Right renal cortex interstitium (tissue), 3 donors: Measurements from ENCODE around the gene AGPAT3. TPM values are rescaled to one million over a fixed set of nuclear protein-coding genes. Genes with fewer than 3 reads are reported as not detected.
"Not testable (repeated sequence)": the region's sequence is repeated elsewhere in the genome, so short reads cannot be mapped to it uniquely, and the experiment has no call there.

Source experiments
- DNase-seq, 3 donors: peaks; one replicate each; pipeline ENCODE4 v3.0.0-alpha.2; 2013; ENCODE audit warnings: low read depth in 3 of 3, low spot score in 2 of 3
- polyA plus RNA-seq, 3 donors: library from polyadenylated mRNA; unstranded; fragments of 120-200 nt; gene quantifications; one replicate each; pipeline ENCODE4 v1.2.1, GENCODE V29; 2013; ENCODE audit not compliant: insufficient read length in 3 of 3

Gene AGPAT3
- polyA plus RNA-seq, 3 donors: 45.5 to 61.4 (median 52.8) TPM

DNA sequence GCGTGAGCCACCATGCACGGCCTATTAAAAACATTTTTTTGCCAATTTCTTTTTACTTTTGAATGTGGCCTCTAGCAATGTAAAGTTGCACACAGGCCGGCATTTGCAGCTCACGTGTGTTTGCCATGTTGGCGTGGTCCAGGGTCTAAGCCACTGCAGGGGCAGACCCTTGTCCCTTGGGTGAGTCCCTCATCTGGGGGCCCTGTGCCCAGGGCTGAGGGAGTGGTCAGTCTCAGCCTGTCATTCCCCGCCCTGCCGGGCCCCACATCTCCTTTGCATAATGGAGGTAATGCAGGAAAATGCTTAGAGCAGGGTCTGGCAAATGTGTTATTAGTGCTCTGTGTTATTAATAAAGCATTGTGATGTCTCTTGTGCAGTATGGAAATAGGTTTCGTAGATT, 16.9 kb downstream of the AGPAT3 start:
- DNase-seq: no peak

- no peak for DNase-seq
These were observed 18.0 kb downstream of the AGPAT3 start for GRCh38 chr21:43882952-43883545.

DNA sequence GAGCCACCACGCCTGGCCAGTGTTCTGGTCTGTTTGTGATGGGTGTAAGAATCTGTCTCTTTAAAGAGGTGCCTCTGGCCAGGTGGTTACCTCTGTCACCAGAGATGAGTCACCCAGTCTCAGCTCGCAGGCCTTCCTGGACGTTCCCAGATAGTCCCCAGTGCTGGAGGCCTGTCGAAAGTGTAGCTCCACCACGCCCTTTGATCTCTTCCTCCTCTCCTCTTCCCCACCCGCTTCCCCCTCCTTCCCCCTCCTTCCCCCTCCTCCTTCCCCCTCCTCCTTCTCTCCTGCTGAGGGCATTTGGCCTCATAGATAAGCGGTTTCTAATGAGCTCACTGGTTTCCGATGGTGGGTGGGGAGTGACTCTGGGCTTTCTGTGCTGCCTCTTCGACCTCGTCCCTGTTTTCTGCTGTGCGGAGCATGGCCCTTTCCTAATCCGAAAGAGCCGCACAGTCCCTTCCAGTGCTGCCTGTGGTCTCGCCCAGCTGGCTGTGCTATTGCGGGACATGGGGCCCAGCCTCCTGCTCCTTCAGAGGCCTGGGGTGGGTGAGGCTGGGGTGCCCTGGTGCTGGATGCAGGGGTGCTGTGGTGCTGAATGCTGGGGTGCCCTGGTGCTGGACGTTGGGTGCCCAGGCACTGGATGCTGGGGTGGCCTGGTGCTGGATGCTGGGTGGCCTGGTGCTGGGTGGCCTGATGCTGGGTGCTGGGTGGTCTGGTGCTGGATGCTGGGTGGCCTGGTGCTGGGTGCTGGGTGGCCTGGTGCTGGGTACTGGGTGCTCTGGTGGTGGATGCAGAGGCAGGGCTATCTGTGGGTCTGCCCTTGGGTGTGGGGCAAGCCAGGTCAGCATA, 19.2 kb downstream of the AGPAT3 start:
- no peak for DNase-seq

DNA sequence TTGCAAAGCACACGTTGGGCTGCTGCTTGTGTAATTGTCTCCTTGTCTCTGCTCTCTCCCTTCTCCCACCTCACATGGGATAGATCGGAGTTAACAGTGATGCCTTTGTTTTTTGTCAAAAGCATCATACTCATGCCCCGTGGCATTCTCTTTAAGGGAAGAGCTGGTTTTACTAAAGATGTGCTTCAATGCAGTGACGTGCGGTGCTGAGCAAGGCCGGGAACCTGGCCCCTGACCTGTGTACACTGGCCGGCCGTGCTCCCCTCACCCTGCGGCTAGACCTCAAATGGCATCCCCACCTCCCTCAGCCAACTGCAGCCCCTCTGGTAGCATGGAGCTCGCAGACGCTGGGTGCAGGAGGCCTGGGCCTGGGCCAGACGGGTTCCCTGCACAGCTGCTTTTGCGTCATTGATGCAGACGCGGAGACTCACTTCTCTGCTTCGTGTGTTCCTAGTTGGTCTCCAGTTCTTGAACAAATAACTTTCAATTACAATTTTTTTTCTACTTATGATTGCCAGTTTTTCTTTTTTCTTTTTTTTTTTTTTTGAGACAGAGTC, 19.9 kb downstream of the AGPAT3 start:
- DNase-seq: no peak

DNA sequence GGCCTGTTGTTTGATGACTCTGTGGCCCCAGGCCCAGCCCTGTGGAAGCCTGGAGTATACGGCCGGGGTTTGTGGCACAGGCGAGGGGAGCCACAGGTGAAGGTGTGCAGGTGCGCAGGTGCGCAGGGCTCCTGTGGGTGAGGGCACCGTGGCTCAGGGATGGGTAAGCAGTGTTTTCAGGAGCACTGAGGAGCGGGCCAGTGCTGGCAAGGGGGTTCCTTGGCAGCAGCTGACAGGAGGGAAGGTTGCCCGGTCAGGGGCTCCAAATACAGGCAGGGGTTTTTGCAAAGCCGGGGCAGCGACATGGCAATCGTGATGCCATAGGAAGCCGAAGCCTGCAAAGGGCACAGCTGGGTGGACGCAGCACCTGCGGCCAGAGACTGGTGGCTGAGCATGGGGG, 20.7 kb downstream of the AGPAT3 start:
- no peak for DNase-seq

DNA sequence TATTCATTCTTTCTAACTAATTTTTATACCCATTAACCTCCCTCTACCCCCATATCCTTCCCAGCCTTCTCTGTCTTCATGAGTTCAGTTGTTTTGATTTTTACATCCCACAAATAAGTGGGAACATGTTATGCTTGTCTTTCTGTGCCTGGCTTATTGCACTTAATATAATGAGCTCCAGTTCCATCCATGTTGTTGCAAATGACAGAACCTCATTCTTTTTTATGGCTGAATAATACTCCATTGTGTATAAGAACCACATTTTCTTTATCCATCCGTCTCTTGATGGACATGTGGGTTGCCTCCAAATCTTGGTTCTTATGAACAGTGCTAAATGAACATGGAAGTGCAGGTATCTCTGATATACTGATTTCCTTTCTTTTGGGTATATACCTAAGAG, 21.5 kb downstream of the AGPAT3 start:
- no peak for DNase-seq

- no peak for DNase-seq
These were observed 24.0 kb downstream of the AGPAT3 start for GRCh38 chr21:43889069-43889468.

GRCh38 chr21:43890042-43890441, 25.0 kb downstream of the AGPAT3 start:
- no peak for DNase-seq

DNA sequence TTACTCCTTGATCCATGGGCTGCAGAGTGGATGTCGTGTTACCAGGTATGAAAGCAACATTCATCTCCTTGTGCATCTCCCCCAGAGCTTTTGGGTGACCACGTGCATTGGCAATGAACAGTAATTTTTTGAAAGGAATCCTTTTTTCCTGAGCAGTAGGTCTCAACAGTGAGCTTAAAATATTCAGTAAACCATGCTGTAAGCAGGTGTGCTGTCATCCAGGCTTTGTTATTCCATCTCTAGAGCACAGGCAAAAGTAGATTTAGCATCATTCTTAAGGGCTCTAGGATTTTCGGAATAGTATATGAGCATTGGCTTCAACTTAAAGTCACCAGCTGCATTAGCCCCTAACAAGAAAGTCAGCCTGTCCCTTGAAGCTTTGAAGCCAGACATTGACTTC, 27.3 kb downstream of the AGPAT3 start:
- no peak for DNase-seq

- no peak for DNase-seq
These were observed 28.0 kb downstream of the AGPAT3 start for GRCh38 chr21:43892984-43893535.

GRCh38 chr21:43893536-43894205, 28.6 kb downstream of the AGPAT3 start:
- no peak for DNase-seq

DNA sequence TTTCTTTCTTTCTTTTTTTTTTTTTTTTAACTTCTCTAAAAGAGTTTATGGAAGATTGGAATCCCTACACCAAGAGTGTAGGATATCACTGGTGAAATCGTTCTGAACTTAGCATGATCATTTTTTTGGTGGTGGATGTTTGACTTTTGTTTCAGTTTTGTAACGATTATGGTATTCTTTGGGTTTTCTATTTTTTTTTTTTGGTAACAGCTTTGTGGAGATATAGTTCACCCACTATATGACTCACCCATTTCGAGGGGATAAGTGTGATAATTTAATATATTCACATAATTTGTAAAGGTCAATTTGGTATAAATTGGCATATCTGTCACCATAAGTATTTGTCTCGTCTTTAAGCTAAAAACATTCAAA, 29.2 kb downstream of the AGPAT3 start:
- DNase-seq: no peak

- no peak for DNase-seq
These were observed 30.2 kb downstream of the AGPAT3 start for GRCh38 chr21:43895196-43895595.

DNA sequence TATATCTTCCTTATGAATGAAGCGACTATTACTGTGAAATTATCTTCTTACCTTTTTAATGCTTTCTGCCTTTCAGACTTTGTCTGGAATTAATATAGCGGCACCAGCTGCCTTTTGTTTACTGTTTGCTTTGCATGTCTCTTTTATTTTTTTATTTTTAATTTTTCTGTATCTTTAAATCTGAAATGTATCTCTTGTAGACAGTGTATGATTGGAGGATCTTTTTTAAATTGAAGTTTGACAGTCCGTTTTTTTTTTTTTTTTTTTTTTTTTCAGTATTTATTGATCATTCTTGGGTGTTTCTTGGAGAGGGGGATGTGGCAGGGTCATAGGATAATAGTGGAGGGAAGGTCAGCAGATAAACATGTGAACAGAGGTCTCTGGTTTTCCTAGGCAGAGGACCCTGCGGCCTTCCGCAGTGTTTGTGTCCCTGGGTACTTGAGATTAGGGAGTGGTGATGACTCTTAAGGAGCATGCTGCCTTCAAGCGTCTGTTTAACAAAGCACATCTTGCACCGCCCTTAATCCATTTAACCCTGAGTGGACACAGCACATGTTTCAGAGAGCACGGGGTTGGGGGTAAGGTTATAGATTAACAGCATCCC, 31.8 kb downstream of the AGPAT3 start:
- DNase-seq: not testable (repeated sequence)

DNA sequence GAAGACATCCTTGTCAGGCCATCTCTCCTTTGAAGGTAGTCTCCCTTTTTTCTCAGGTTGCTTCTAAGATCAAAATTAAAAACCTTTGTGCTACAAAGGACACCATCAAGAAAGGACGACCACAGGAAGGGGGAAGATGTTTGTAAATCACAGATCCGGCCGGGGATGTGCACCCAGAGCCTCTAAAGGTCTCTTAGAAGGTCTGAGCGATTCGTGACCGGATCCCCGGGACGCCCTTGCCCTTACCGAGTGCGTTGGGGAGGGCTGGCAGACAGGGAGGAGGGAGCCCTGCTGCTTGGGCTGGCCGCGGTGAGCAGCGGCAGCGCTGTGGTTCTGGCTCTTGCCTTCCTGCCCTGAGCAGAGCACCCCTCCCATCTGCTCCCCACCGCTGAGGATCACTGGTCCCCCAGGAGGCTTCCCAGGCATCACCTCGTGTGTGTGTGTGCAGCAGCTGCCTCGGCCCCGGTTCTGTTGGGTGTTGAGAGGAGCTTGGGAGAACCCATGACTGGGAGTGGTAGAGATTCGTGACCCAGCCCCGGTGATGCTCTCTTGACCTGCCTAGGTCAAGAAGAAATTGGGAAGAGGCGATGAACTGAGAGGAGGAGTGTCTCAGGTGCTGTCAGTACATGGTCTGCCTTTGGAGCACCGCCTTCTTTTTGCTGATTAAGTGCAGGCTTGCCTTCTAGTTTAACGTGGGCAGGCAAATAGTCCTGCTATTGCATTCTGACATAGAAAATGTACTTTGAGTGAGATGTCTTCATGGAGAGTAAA, 34.5 kb downstream of the AGPAT3 start:
- no peak for DNase-seq

DNA sequence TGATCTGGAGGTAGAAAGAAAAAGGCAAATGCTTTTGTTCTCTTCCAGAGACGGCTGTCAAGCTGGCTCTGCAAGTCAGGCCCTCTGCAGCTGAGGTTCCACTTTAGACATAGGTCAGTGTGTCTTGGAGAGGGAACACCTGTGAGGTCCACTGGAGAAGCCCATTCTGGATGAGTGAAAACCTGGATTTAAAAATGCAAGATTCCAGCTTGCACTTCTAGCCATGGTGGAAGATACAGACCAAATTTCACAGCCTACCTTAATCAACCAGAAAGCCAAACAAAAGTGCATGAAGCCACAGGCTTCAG, 35.0 kb downstream of the AGPAT3 start:
- no peak for DNase-seq

DNA sequence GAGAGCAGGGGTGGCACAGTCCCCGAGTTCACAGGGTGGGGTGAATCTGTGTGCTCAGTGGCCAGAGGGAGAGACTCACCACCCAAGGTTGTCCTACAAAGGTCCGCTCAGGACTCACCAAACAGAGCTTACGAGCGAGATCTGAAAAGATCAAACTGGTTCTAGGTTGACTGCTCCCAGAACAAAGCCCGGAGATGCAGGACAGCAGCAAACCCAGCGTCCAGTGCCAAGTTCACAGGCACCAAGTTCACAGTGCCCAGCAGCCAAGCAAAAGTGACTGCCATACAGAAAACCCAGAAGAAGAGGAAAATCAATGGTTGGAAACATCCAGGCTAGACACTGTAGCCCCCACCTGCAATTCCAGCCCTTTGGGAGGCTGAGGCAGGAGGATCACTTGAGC, 35.7 kb downstream of the AGPAT3 start:
- DNase-seq: no peak

DNA sequence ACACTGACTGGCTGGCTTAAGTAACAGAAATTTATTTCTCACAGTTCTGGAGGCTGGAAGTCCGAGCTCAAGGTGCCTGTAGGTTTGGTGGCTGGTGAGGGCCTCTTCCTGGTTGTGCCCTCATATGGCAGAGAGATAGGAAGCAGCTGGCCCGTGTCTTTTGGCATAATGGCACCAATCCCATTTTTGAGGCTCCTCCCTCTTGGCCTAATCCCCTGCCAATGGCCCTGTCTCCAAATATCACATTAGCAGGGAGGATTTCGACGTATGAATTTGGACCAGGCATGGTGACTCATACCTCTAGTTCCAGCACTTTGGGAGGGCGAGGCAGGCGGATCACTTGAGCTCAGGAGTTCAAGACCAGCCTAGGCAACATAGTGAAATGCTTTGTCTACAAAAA, 37.4 kb downstream of the AGPAT3 start:
- DNase-seq: no peak

DNA sequence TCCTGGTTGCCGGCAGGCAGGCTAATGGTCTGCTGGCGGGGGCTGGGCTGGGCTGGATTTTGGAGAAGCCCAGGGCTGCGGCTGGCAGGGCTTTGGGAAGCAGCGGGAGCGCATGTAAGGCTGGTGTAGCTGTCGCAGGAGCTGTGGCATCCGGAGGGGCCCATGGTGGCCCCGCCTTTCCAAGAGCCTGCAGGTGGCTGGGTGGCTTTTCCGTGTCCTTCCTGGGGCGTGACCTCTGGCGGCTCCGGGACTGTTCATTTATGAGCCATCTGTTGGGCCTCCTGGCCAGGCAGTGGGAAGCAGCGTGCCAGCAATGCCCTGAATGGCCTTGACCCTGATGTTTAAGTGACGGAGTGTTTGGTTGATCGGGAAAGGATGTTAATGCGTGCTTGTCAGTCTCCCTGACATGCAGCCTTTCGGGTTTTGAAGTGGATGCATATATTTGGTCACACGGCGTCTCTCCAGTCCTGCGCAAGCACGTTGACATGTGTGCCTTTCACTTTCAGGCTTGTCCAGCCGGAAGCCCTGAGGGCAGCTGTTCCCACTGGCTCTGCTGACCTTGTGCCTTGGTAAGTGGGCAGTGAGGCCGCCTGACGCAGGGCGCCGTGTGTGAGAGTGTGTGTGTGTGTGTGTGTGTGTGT, 38.5 kb downstream of the AGPAT3 start:
- DNase-seq: no peak

- no peak for DNase-seq
These were observed 39.3 kb downstream of the AGPAT3 start for GRCh38 chr21:43904331-43904781.
